ENCODE data around the gene PAK2. TPM values are rescaled to one million over a fixed set of nuclear protein-coding genes. Genes with fewer than 3 reads are reported as not detected.

PAK2 gene
- total and polyA plus RNA-seq, 2 experiments from 2014 or later, result 24.3 to 49.4 TPM

DNA sequence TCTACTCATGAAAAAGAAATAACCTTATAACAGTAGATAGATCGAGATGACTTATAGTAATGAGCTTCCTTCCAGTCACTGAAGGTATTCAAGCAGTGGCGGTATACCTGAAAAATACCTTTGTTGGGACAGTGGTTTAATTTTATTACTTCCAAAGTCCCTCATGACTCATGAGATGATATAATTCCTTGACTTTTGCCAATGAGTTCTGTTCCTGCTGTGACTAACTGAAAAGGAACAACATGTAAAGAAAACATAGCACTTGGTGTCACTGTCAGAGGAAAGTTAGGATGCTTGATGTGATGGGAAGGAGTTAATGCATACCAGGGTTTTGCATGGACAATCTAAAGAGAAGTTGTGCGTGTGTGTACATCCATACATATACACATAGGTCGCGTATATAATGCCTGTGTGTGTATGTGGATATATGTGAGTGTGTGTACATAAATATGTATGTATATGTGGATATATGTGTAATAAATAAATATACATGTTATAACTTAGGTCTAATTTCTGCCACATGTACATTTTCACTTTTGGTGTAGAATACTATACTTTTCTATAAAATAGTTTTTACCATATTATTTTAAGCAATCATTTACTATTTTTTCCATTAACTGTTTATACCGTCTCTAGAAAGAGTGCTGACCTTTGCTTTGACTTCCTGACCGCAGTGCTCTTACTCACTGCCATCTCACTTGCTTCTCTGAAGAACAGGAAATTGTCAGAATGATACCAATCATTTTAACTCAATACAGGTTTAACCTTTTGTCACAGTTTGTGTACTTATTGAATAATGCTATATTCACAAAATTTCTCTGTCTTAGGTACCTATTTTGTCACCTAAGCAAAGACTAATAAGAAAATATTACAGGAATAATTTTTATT is 12.6 kb upstream of the PAK2 start (continued):
- no peak for TF ChIP-seq ZNF331 (CRISPR knock-in tag; IDR thresholded peaks at IDR 0.05; ENCODE audit: low read depth)
- TF ChIP-seq, protein P1, sequence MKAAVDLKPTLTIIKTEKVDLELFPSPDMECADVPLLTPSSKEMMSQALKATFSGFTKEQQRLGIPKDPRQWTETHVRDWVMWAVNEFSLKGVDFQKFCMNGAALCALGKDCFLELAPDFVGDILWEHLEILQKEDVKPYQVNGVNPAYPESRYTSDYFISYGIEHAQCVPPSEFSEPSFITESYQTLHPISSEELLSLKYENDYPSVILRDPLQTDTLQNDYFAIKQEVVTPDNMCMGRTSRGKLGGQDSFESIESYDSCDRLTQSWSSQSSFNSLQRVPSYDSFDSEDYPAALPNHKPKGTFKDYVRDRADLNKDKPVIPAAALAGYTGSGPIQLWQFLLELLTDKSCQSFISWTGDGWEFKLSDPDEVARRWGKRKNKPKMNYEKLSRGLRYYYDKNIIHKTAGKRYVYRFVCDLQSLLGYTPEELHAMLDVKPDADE (IDR thresholded peaks at IDR 0.05), result no peak

DNA sequence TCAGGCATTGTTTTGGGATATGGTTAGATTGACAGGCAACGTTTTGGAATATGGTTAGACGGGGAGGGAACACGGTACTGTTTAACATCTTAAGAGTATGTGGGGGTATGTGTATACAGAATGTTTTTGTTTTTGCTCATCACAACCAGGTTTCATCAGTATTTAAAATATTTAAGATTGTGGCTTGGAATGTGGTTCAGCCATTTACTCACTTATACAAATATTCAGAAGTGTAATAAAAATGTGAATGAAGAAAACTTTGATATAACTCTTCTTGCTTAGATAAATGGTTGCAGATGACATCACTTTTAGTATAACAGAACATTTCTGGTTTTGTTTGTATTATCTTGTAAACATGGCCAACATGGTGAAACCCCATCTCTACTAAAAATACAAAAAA is 3.9 kb upstream of the PAK2 start:
- Mint-ChIP-seq H3K9me3 (peaks cover 4% of the 10 kb centered on the region; the same call in 1 of the 3 replicates), H3K27me3 (ENCODE audit: insufficient read depth, low read depth, poor library complexity) (peaks cover 1% of the 10 kb centered on the region)
- ATAC-seq, result no peak
- TF ChIP-seq, protein P2, sequence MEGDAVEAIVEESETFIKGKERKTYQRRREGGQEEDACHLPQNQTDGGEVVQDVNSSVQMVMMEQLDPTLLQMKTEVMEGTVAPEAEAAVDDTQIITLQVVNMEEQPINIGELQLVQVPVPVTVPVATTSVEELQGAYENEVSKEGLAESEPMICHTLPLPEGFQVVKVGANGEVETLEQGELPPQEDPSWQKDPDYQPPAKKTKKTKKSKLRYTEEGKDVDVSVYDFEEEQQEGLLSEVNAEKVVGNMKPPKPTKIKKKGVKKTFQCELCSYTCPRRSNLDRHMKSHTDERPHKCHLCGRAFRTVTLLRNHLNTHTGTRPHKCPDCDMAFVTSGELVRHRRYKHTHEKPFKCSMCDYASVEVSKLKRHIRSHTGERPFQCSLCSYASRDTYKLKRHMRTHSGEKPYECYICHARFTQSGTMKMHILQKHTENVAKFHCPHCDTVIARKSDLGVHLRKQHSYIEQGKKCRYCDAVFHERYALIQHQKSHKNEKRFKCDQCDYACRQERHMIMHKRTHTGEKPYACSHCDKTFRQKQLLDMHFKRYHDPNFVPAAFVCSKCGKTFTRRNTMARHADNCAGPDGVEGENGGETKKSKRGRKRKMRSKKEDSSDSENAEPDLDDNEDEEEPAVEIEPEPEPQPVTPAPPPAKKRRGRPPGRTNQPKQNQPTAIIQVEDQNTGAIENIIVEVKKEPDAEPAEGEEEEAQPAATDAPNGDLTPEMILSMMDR (conservative IDR thresholded peaks at IDR 0.05; ENCODE audit: low read depth in 2 of 2), result no peak
- no peak for TF ChIP-seq ZNF114 (CRISPR knock-in tag; IDR thresholded peaks at IDR 0.05)
- no peak for TF ChIP-seq EZH2phosphoT487 (IDR thresholded peaks at IDR 0.05; ENCODE audit: unreplicated experiment)
- TF ChIP-seq, protein P3, sequence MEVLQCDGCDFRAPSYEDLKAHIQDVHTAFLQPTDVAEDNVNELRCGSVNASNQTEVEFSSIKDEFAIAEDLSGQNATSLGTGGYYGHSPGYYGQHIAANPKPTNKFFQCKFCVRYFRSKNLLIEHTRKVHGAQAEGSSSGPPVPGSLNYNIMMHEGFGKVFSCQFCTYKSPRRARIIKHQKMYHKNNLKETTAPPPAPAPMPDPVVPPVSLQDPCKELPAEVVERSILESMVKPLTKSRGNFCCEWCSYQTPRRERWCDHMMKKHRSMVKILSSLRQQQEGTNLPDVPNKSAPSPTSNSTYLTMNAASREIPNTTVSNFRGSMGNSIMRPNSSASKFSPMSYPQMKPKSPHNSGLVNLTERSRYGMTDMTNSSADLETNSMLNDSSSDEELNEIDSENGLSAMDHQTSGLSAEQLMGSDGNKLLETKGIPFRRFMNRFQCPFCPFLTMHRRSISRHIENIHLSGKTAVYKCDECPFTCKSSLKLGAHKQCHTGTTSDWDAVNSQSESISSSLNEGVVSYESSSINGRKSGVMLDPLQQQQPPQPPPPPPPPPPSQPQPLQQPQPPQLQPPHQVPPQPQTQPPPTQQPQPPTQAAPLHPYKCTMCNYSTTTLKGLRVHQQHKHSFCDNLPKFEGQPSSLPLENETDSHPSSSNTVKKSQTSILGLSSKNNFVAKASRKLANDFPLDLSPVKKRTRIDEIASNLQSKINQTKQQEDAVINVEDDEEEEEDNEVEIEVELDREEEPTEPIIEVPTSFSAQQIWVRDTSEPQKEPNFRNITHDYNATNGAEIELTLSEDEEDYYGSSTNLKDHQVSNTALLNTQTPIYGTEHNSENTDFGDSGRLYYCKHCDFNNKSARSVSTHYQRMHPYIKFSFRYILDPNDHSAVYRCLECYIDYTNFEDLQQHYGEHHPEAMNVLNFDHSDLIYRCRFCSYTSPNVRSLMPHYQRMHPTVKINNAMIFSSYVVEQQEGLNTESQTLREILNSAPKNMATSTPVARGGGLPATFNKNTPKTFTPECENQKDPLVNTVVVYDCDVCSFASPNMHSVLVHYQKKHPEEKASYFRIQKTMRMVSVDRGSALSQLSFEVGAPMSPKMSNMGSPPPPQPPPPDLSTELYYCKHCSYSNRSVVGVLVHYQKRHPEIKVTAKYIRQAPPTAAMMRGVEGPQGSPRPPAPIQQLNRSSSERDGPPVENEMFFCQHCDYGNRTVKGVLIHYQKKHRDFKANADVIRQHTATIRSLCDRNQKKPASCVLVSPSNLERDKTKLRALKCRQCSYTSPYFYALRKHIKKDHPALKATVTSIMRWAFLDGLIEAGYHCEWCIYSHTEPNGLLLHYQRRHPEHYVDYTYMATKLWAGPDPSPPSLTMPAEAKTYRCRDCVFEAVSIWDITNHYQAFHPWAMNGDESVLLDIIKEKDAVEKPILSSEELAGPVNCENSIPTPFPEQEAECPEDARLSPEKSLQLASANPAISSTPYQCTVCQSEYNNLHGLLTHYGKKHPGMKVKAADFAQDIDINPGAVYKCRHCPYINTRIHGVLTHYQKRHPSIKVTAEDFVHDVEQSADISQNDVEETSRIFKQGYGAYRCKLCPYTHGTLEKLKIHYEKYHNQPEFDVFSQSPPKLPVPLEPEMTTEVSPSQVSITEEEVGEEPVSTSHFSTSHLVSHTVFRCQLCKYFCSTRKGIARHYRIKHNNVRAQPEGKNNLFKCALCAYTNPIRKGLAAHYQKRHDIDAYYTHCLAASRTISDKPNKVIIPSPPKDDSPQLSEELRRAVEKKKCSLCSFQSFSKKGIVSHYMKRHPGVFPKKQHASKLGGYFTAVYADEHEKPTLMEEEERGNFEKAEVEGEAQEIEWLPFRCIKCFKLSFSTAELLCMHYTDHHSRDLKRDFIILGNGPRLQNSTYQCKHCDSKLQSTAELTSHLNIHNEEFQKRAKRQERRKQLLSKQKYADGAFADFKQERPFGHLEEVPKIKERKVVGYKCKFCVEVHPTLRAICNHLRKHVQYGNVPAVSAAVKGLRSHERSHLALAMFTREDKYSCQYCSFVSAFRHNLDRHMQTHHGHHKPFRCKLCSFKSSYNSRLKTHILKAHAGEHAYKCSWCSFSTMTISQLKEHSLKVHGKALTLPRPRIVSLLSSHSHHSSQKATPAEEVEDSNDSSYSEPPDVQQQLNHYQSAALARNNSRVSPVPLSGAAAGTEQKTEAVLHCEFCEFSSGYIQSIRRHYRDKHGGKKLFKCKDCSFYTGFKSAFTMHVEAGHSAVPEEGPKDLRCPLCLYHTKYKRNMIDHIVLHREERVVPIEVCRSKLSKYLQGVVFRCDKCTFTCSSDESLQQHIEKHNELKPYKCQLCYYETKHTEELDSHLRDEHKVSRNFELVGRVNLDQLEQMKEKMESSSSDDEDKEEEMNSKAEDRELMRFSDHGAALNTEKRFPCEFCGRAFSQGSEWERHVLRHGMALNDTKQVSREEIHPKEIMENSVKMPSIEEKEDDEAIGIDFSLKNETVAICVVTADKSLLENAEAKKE (CRISPR knock-in tag; IDR thresholded peaks at IDR 0.05), result no peak
- TF ChIP-seq CREB1 (CRISPR knock-in tag; IDR thresholded peaks at IDR 0.05; ENCODE audit: low read depth), result no peak
- no peak for TF ChIP-seq NANOG (IDR thresholded peaks at IDR 0.05; ENCODE audit: borderline replicate concordance)
- no peak for TF ChIP-seq ZNF331 (CRISPR knock-in tag; IDR thresholded peaks at IDR 0.05; ENCODE audit: low read depth)
- TF ChIP-seq JUNB (IDR thresholded peaks at IDR 0.05; ENCODE audit: unreplicated experiment), result no peak
- TF ChIP-seq, protein P1 (IDR thresholded peaks at IDR 0.05), result no peak
- TF ChIP-seq POLR2AphosphoS5 (IDR thresholded peaks at IDR 0.05; ENCODE audit: low read depth), result no peak

More for the DNA sequence above, 3.9 kb upstream of the PAK2 start:
- no peak overlapping the region for H2AFZ ChIP-seq
- H3K4me2 ChIP-seq, result no peak overlapping the region
- no peak for DNase-seq (ENCODE audit: low spot score)
- H3F3A ChIP-seq (replicated peaks; ENCODE audit: low read depth), result 0 out of 2 replicates have a peak, but pooled peaks cover 3% of the 10 kb centered on the region
- no peaks in the 10 kb centered on the region for H3K4me1 ChIP-seq (ENCODE audit: insufficient read depth)
- Mint-ChIP-seq H3K27ac (no peak overlapping the region), H3K4me1 (peaks cover 3% of the 10 kb centered on the region; the same call in 2 of the 3 replicates), H3K36me3 (ENCODE audit: low read depth) (peaks cover 8% of the 10 kb centered on the region), H3K4me3 (no peak overlapping the region)
- no peaks in the 10 kb centered on the region for H3K9me2 ChIP-seq (ENCODE audit: insufficient read depth)
- peaks cover 8% of the 10 kb centered on the region for H3K79me2 ChIP-seq (replicated peaks; ENCODE audit: insufficient read depth)
- H3K36me3 ChIP-seq (ENCODE audit: insufficient read depth), result no peaks in the 10 kb centered on the region
- H3K4me3 ChIP-seq, result no peak overlapping the region
- no peaks in the 10 kb centered on the region for H4K20me1 ChIP-seq (replicated peaks; ENCODE audit: insufficient read depth)
- H3K27me3 ChIP-seq (ENCODE audit: insufficient read depth), result no peaks in the 10 kb centered on the region
- no peak overlapping the region for H3K27ac ChIP-seq (ENCODE audit: low read depth)

All from GM23338 (cell line).